Ishikawa (cell line): ENCODE data around the gene ESR2.

Experiments
- CEBPB ChIP-seq: IDR thresholded peaks from 2 replicates; pipeline ENCODE4 v1.6.1; 2012
- EGR1 ChIP-seq: IDR thresholded peaks from 2 replicates; pipeline ENCODE4 v1.6.1; 2012
- EP300 ChIP-seq: IDR thresholded peaks from 2 replicates; pipeline ENCODE4 v1.6.1; 2012; ENCODE audit warnings: borderline replicate concordance
- NFIC ChIP-seq: IDR thresholded peaks from 2 replicates; pipeline ENCODE4 v1.6.1; 2012
- RAD21 ChIP-seq: IDR thresholded peaks from 2 replicates; pipeline ENCODE4 v1.6.1; 2012; ENCODE audit warnings: low read depth
- TEAD4 ChIP-seq: IDR thresholded peaks from 2 replicates; pipeline ENCODE4 v1.6.1; 2012
- YY1 ChIP-seq: IDR thresholded peaks from 2 replicates; pipeline ENCODE4 v1.6.1; 2012; ENCODE audit warnings: low read depth
- TF ChIP-seq, protein P1 (sequence below): IDR thresholded peaks from 2 replicates; pipeline ENCODE4 v1.6.1; 2012; ENCODE audit warnings: low read depth, mild to moderate bottlenecking
- TF ChIP-seq, protein P2 (sequence below): IDR thresholded peaks from 2 replicates; pipeline ENCODE4 v1.6.1; 2012
- TF ChIP-seq, protein P3 (sequence below): IDR thresholded peaks from 2 replicates; pipeline ENCODE4 v1.6.1; 2012

- TF ChIP-seq RAD21, result no peak
- TF ChIP-seq, protein P1, sequence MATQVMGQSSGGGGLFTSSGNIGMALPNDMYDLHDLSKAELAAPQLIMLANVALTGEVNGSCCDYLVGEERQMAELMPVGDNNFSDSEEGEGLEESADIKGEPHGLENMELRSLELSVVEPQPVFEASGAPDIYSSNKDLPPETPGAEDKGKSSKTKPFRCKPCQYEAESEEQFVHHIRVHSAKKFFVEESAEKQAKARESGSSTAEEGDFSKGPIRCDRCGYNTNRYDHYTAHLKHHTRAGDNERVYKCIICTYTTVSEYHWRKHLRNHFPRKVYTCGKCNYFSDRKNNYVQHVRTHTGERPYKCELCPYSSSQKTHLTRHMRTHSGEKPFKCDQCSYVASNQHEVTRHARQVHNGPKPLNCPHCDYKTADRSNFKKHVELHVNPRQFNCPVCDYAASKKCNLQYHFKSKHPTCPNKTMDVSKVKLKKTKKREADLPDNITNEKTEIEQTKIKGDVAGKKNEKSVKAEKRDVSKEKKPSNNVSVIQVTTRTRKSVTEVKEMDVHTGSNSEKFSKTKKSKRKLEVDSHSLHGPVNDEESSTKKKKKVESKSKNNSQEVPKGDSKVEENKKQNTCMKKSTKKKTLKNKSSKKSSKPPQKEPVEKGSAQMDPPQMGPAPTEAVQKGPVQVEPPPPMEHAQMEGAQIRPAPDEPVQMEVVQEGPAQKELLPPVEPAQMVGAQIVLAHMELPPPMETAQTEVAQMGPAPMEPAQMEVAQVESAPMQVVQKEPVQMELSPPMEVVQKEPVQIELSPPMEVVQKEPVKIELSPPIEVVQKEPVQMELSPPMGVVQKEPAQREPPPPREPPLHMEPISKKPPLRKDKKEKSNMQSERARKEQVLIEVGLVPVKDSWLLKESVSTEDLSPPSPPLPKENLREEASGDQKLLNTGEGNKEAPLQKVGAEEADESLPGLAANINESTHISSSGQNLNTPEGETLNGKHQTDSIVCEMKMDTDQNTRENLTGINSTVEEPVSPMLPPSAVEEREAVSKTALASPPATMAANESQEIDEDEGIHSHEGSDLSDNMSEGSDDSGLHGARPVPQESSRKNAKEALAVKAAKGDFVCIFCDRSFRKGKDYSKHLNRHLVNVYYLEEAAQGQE, result no peak
- no peak for TF ChIP-seq EGR1
- TF ChIP-seq, protein P2, sequence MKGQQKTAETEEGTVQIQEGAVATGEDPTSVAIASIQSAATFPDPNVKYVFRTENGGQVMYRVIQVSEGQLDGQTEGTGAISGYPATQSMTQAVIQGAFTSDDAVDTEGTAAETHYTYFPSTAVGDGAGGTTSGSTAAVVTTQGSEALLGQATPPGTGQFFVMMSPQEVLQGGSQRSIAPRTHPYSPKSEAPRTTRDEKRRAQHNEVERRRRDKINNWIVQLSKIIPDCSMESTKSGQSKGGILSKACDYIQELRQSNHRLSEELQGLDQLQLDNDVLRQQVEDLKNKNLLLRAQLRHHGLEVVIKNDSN, result no peak
- no peak for TF ChIP-seq YY1
- TF ChIP-seq EP300, result no peak
- TF ChIP-seq NFIC, result no peak
- no peak for TF ChIP-seq TEAD4
- no peak for TF ChIP-seq CEBPB
- TF ChIP-seq, protein P3, sequence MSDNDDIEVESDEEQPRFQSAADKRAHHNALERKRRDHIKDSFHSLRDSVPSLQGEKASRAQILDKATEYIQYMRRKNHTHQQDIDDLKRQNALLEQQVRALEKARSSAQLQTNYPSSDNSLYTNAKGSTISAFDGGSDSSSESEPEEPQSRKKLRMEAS, result no peak
Observed at GRCh38 chr14:64049616-64050381, 244.4 kb downstream of the ESR2 start.
